Effector CD4-positive, alpha-beta T cell (primary cell): ENCODE data around the gene TFAP2B.

Experiments
- DNase-seq: peaks from one replicate; pipeline ENCODE4 v3.0.0-alpha.2; 2020

TFAP2B gene

DNA sequence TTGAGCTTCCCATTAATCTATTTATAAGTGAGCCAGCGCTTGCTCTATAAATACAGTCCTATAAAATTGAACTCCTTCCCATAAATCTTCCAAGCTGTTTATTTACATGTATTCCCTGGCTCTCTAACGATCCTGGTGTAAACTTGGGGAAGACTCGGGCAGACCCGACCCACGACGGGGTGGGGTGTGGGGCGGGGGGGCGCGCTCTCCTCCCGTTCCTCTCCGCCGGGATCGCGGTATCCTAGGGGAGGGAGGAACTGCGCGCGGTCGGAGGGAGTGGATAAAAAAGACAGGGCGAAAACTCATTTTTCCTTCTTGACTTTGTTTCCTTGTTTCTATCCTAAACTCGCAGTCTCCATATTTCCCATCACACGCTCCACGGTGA, 31.1 kb downstream of the TFAP2B start:
- no peak for DNase-seq

DNA sequence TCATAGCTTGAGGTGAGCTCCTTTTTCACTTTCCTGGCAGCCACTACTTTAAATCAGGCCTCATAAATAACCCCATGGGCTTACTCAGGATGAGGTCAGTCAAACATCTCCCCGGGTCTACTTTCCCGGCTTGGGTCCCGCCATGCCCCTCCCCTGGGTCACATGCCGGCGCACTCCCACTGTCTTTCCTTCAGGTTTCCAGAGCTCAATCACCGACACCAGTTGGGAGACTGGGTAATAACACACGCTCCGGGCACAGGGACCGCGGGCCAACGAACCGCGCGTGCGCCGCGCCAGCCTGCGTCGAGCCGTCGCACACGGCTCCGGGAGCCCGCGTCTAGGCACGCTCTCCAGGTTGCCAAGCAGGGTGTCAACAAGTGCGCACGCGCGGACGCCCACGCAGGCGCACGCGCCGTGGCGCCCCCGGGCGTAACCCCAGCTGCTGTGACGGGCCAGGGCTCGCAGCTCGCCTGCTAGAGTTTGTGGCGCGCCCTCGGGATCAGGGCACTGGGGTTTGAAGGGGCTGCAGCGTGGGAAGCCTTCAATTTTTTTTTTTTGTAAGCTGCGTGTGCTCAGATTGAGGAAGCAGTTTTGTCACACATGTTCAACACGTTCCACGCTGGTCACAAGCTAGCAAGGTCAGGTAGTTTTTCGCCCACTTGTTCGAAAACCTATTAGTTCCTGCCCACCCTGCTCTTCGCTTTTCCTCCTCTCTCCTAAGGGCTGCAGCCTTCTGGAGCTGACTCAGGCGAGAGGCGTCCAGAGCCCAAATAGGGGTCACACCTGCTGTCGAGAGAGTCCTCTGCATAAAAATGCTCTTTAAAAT, 31.8 kb downstream of the TFAP2B start:
- no peak for DNase-seq

DNA sequence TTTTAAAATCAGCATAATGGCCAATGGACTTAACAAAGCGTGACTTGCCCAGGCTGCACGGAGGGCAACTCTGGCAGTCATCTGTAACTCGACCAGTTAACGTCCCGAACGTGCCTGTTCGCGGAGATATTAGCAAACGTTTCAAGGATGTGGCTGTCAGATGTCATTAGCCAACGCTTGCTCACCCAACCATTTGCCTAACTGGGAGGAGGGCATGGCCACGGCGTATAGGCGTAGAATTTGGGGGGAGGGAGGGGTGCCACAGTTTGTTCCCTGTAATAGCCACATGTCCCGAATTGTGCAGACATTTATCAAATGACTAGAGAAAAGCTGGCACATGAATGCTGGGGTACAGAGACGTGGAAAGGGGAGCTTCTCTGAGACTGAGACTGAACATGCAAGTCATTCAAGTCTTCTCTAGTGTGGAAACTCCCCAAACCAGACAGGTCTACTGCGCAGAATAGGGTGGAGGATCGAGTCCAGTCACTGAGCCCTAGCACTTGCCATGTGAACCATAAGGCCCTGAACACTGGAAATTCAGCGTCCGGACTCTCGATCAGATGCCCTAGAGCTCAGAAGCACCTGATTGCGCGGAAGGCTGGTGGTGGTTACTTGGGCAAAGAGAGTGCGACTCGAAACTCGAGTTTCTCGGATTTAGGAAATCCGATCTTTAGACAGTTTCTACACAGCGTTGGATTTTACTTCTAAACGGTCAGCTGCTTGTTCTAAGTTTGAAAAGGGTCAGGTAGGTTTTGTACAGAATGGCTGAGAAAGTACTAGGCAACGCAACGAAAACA, 32.6 kb downstream of the TFAP2B start:
- DNase-seq, result no peak

DNA sequence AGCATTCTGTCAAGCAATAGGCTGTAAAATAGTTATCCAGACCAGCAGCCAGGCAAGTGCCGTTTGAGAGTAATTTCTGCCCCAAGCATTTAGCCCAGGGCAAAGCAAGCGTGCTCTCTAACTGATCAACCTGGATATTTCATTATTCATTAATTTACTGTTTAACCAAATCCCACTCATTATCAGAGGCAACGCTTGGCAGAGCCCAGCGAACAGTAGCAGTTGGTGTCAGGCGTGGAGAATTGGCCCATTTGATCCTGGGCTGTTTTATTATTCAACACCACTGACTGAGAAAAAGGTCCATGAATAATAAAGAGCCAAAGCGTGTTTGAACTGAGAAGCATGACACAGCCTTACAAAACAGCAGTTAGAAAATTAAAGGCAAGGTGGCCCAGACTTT, 35.3 kb downstream of the TFAP2B start:
- DNase-seq, result no peak

DNA sequence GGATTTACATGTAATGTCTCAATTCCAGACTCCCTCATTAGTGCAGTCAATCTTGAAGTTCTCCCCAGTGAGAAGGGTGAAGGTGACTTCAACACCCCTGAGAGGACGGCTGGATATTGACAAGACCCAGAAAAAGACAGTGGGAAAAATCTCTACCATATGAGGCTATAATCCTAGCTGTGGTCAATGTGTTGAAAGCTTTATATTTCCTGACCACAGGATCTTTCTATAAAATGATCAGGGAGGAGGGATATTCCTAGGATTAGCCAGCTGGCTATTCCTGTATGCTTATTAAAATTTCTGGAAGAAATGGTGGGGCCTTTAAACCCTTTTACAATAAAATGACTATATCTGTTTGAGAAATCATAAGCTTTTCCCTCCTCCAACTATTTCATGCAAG, 43.0 kb downstream of the TFAP2B start:
- no peak for DNase-seq

DNA sequence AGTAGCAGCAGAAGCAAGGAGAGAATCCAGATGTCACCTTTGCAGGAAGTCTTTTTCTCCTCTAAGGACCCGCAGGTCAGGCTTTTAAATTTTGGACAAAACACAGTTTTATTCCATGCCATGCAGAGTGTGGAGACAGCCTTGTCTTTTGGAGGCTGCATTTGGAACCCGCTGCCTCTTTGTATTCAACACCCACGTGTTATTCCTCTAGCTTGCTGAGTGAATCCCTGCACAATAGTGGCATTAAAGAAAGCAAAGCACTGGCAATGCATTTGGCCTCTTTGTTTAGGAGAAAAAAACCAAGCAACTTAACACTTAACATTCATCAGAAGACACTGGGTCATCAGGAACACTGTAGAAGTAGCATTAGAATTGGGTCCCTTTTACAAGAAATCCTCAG, 43.5 kb downstream of the TFAP2B start:
- no peak for DNase-seq

DNA sequence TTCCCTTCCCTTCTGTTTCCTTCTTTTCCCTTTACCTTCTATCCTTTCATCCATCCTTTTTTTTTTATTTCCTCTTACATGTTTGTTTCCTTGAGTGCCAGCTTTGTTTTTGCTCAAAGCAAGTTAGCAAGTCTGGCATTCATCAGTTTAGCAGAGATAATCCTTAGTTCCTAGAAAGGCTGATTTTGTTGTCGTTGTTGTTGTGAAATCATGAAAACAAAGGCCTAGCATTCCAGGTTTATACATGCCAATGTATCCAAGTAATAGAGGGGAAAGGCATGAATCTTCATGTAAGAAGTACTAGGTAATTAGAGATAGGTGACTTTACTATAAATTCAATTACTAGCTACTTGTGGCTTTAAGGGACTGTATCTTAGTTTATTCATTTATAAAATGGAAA, 45.9 kb downstream of the TFAP2B start:
- no peak for DNase-seq

DNA sequence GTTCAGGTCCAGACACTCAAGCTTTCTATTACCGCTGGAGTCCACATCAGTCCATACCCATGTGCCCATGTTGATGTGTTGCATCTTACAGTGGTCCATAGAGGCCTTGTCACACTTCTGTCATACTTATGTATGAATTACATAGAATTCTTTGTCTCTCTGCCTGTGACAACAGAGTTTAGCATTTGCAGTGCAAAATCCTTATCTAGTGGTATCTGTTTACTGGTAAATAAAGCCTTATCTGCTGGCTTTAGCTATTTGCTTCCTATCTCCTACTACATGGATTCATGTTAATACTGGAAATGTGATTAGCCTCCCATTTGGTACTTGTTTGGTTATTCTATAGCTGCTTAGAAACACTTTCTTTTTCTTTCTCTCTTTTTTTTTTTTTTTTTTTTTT, 49.8 kb downstream of the TFAP2B start:
- no peak for DNase-seq

DNA sequence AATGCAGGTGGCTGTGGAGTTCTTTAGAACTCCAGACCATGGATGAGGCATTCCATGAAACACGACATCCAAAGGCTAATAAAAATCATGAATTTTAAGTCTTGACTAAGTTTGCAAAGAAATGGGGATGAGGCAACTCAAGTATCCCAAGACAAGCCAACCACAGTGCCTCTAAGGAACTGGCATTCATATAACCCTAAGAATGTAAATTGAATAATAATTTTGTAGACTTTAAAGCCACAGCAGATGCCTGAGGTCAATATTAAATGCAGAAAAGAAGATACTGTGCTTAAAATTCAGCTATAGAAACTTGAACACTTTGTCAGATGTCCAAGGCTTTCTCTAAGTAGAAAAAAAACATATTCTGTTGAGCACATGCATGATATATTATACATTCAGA, 54.5 kb downstream of the TFAP2B start:
- no peak for DNase-seq

DNA sequence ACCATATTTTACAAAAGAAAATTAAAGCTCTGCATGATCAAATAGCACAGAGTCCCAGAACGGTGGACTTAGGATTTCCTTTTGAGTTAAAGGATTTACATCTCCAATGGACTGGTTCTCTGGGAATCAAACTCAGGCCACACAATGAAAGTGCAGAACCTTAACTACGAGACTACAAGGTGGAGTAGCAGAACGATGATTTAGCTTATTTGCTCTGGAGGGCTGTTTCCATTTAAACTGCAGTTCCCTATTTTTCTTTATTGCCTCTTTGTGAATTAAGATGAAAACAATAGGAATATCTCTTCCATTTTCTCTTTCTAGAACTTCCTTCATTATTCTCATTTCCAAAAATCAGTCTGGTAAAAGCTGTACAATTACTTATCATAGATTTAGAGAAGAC, 65.7 kb downstream of the TFAP2B start:
- no peak for DNase-seq

DNA sequence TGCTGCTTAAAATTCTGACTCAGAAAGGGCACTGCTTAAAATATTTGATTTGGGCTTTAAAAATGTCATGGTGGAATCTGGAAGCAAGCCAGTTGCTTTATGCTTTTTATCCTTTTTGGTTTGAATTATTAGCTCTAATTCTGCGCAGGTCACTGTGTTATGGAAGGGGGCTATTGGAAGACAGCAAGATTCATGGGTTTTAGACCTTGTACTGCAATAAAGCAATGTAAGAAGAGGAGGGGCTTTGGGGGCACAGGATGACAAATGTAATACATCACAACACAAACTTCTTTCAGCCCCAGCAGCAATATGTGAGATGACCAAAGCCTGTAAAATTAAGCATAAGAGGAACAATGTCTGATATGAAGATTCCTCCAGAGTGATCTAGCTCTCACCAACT, 68.4 kb downstream of the TFAP2B start:
- no peak for DNase-seq

DNA sequence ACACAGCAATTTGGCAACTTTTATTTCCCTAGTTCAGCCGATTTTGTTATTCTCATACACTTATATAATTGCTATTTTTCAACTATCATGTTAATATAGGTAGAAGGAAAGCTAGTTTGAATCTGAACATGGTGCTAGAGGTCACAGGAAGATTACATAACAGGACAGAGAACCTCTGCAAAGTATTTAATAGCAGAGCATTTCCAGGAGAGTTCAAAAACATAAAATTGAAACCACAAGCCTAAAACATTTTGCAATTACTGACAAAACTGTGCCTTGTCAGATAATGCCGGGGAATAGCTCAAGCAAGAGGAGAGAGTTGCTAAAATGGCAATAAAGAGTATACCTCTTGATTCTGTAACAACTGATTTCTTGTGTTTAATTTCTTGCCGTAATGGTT, 70.8 kb downstream of the TFAP2B start:
- DNase-seq, result no peak

DNA sequence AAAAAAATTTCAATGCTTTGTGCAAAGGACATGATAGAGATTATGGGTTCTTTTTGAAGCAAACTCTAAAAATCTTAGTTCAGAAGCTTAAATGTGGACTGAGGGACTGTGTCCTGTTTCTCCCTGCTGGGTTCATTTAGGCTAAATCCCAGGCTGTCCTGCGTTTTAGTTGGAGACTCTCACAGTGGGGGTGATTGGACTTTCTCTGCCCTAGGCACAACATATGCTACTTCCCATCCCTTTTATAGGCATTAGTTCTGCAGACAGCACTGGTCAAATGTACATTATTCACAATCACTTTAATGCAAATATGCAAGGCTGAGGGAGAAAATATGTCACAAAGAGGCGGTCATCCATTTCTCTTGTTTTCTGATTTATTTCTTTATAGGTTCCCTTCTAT, 71.3 kb downstream of the TFAP2B start:
- no peak for DNase-seq

DNA sequence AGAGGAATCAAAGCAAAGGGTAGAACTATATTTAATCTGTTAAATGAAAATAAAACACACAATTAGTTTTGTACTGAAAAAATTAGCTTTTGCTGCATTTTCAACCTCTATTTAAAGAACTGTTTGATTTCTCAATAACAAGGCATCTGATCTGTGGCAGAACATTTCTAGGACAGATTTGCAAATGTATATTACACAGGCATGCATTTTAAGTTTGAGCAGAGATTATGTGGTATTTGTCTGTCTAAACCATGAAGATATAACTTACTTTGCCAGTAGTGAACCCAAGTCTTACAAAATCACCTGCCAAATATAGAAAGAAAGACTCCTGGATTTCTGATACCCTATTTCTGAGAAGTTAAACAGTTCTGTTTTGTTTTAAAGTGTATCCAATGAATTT, 71.9 kb downstream of the TFAP2B start:
- DNase-seq, result no peak

DNA sequence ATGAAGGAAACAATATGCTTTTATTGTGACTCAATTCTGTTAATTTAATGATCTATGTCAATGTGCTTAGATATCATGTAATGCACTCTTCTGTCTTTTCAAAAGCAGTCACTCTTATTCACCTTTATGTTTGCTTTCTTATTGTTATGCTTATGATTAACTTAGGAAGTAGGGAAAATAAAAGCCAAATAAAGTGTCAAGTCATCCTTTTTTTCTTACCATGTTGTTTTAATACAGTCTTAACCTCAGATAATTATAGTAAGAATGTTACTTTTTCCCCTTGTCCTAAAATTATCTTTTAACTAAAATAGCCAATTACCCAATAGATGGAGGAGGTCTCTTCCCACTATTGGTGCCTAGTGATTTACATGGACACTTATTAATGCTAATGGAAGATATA, 72.6 kb downstream of the TFAP2B start:
- DNase-seq, result no peak
